GM18517 (cell line): ENCODE data around the gene DIAPH3.
A peak's percentile ranks its signal among the peaks of the same experiment; 100 is the strongest.

Experiments
- ATAC-seq: cut with Tn5 transposase; IDR thresholded peaks from one replicate; pipeline ENCODE4 v1.9.1; 2021; ENCODE audit warnings: mild to moderate bottlenecking, moderate library complexity; ENCODE audit not compliant: unreplicated experiment

Gene DIAPH3

GRCh38 chr13:59684105-59684504, 479.6 kb downstream of the DIAPH3 start:
- ATAC-seq: no peak

DNA sequence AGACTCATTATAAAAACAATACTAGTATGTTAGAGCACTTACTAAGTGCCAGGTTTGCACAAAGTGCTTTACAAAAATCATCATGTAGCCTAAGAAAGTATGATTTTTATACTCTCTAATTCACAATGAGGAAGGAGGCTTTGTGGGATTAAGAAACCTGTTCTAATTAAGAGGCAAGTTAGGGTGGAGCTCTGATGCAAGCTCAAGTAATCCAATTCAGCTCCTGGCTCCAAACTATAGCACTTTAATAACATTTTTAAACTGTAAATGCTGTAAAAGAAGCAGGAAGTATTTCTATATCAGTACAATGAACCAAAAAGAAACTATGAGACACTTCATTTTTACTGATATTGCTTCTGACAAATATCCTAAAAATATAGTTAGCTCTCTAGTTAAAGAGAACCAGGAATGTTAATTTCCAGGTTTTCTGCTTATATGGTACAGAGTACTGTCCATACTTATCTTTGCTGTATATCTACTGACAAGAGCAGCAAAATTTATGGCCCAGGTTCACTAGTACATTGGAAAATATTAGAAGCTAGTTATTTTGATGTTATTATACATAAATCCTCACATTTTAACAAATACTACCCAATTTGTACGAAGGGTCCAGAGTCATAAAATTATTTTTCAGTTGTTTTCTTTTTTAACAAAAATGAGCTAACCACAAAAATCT, 482.0 kb downstream of the DIAPH3 start:
- ATAC-seq: no peak

DNA sequence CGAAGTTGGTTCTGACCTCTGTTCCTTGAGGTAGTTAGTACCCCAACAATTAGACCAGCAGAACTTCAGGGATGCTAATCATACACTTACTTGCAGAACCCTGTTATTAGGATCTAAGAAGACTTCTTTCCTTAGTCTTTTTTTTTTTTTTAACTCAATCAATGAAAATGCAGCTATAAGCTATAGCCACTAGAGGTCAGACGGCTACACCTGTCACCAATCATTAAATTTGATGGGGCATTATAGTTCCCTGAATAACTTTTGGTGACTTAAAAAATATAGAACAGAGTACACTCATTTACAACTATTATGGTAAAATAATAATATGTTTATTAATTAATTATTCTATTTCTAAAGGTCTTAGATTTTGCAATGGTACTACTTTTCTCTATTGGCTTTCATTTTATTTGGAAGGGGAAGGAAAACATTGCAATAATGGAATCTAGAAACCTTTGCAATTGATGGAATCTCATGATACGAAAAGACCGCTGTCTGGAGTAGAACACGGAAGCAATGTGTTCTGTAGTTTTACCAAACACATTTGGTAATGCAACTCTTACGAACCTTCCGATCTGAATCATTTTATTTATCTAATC, 483.2 kb downstream of the DIAPH3 start:
- ATAC-seq: no peak

GRCh38 chr13:59679254-59679653, 484.5 kb downstream of the DIAPH3 start:
- ATAC-seq: no peak

- ATAC-seq: peak; percentile 75
These were observed 485.5 kb downstream of the DIAPH3 start for GRCh38 chr13:59677966-59678814.

DNA sequence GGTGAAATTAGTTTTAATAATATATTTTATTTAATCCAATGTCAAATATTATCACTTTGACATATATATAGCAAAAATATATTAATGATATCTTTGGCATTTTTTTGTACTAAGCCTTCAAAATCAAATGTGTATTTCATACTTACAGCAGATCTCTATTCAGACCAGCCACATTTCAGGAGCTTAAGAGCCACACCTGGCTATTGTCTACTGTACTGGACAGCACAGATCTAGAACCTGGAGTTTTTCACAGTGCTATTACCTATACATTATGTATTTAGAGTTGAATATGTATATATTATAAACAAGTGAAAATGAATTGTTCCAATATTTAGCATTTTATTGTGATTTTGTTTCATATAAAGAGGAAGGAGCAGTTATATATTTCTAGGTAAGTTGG, 486.3 kb downstream of the DIAPH3 start:
- no peak for ATAC-seq

DNA sequence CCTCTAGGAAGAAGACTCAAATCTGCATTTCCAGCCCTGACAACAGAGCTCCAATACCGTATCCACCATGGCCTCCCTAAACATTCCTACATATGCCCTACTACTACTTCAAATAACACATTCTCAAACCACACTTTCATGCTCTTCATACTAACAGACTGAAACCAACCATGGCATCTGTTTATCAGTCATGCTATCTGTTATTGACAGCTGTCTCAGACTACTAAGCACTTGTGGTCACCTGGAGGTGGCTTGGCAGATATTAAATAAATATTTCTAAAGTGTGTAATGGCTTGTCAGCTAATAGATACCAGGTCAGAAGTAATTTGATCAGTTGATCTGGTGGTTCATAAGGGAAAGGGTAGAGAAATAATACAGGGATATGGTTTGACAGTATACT, 489.1 kb downstream of the DIAPH3 start:
- no peak for ATAC-seq

- no peak for ATAC-seq
These were observed 490.4 kb downstream of the DIAPH3 start for GRCh38 chr13:59673286-59673685.

- no peak for ATAC-seq
These were observed 491.3 kb downstream of the DIAPH3 start for GRCh38 chr13:59672445-59672844.

DNA sequence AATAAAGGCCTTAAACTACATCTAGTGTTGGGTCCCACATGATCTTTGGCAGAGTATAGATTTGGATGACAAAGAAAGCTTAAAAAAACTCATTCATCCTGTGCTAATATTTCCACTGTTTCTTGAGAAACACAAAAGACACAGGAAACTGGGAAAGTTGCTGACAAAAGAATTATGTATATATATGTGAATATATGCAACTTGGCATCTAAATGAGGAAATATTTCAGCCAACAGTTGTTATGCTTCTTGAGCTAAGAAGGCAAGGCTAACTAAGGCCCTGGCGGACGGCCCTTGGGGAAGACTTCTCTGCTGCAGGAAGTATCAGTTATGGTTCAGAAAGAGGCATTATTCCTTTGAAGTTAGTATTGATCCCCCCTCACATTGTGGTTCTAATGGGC, 491.8 kb downstream of the DIAPH3 start:
- ATAC-seq: no peak

- no peak for ATAC-seq
These were observed 497.2 kb downstream of the DIAPH3 start for GRCh38 chr13:59666504-59666903.

- ATAC-seq: no peak
These were observed 498.0 kb downstream of the DIAPH3 start for GRCh38 chr13:59665732-59666131.

DNA sequence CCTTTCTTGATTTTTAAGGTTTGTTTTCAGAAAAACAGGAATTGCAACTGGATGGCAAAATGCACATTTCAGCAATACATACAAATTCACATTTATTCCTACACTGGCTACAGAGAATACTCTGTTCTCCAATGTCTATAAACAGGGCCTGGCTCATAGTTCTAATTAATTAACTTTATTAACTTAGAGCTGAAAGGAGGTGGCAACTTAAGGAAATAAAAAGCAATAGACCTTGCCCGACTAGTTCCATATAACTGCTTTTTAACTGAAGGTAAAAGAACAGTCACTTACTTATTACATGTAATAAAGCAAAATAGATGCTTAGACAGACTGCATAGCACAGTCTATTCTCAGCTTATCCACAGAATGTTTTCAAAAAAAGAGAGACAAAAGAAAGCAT, 498.5 kb downstream of the DIAPH3 start:
- no peak for ATAC-seq

DNA sequence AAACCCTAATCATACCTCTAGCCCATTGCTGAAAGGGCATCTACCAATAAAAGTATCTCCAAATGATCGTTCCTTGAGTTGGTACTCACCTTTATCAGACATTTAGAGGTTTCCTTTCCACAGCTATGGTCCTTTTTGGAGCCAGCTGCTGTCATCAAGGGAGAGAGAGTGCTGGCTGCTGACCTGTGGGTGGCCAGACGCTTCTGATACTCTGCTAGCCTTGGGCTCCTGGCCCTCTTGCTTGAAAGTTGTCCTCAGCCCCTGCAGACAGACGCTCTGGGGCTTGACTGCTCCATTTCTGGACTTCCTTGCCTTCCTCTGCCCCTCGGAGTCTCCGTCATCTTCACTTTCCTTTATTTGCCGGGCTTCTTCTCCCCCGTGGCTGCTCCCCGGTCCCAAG, 499.1 kb downstream of the DIAPH3 start:
- ATAC-seq: no peak

GRCh38 chr13:59663707-59664106, 500.0 kb downstream of the DIAPH3 start:
- ATAC-seq: no peak

DNA sequence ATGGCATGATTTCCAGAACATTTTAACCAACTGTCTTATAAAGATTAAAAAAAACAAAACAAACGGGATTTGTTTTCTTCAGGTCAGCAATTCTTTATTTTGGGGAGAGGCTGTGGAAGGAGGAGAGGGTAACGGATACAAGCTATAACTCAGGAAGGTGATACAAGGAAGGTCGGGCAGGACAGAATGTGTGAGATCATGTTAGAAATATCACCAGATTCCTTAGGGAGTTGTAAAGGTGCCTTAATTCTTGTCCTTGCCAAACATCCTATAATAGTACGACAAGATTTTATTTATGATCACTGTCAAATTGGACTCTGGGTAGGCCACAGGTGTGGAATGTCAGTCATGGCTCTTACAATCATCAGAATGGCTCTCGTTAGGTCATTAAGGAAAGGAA, 503.1 kb downstream of the DIAPH3 start:
- no peak for ATAC-seq

GRCh38 chr13:59659981-59660380, 503.7 kb downstream of the DIAPH3 start:
- no peak for ATAC-seq

GRCh38 chr13:59658738-59659330, 504.9 kb downstream of the DIAPH3 start:
- ATAC-seq: no peak

- ATAC-seq: no peak
These were observed 505.5 kb downstream of the DIAPH3 start for GRCh38 chr13:59658027-59658737.

DNA sequence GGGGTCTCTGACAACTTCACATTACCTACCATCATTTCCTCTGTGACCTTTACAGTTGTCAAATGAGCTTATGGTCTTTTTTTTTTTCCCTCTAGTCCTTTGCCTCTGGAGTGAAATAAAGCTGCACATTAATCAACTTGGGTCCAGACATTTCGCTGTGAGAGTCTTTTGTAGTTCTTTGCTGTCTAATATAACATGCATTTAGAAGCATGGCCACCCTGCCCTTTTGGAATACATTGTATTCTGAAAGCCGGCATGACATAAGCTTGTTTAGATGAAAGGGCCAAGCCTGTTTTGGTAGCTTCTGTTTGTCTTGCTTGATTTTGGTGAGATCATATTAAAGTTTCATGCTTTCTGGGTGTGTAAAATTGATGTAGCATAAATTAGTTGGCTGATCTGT, 509.8 kb downstream of the DIAPH3 start:
- ATAC-seq: no peak

- no peak for ATAC-seq
These were observed 512.2 kb downstream of the DIAPH3 start for GRCh38 chr13:59651479-59651878.
